ENCODE data around the gene COPS8.

Gene COPS8

DNA sequence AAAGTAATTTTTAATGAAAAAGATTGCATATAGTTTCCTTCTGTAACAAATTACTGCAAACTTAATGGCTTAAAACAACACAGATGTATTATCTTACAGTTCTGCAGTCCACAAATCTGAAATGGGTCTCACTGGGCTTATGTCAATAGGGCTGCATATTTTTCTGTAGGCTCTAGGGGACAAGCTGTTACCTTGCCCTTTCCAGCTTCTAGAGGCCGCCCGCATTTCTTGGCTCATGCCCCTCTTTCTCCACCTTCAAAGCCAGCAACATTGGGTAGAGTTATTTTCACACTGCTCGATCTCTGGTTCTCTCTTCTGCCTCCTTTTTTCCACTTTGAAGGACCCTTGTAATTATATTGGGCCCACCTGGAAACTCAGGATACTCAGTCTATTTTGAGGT, 16.7 kb downstream of the COPS8 start:
- DNase-seq: no peak

DNA sequence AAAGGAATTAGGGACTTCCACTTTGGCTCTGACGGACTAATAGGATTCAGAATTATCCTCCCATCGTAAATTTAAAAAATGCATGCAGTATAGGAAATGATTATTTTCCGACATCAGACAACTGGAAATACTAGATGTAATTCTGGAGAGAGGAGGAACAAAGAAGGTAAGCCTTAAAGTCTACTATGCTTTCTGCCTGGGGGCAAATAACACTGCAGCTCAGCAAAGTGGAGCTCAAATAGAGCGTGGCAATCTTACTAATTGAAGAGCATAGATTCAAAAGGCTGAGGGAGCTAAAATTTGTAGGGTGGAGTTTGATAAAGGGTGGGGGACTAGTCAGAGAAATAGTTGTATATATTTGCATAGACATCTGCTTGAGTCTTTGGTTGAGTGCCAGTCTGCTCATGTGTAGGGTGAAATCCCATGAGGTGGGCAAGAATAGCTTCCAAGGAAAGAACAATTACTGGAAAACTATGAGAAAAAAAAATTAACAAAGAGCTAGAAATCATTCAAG, 23.8 kb downstream of the COPS8 start:
- no peak for DNase-seq

- no peak for DNase-seq
These were observed 27.5 kb downstream of the COPS8 start for GRCh38 chr2:237113026-237113795.

DNA sequence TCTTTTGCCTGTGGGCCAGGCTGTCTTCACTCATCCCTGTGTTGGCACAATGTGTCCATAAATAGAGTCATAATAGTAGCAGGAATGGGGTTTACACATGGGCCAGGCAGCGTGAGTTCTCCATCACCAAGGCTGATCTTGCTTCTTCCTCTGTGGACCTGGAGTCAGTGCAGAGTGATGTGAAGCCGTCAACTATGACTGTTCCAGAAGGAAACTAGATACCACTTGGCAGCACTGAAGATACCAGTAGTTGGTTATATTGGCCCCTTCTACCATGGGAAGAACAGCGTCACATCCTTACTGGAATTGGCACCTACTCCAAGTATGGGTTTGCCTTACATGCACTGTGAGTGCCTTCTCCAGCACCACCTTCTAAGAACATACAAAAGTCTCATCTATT, 30.2 kb downstream of the COPS8 start:
- no peak for DNase-seq

DNA sequence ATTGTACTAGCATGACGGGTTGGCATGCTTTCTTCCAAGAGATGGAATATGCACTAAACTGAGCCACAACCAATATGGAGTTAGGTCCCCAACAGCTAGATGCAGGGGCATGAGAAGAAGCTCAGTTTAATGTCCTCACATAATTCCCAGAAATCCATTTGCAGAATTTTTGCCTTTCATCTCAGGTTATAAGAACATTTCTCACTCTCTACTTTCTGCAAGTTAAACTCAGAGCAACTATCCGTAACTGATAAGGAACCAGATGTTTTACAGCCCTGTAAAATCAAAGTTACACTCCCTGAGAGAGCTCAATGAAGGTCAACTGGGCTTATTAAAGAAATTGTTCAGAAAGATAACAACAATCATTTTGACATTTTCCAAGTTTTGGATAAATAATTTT, 30.7 kb downstream of the COPS8 start:
- DNase-seq: no peak

GRCh38 chr2:237118025-237118424, 32.3 kb downstream of the COPS8 start:
- no peak for DNase-seq

DNA sequence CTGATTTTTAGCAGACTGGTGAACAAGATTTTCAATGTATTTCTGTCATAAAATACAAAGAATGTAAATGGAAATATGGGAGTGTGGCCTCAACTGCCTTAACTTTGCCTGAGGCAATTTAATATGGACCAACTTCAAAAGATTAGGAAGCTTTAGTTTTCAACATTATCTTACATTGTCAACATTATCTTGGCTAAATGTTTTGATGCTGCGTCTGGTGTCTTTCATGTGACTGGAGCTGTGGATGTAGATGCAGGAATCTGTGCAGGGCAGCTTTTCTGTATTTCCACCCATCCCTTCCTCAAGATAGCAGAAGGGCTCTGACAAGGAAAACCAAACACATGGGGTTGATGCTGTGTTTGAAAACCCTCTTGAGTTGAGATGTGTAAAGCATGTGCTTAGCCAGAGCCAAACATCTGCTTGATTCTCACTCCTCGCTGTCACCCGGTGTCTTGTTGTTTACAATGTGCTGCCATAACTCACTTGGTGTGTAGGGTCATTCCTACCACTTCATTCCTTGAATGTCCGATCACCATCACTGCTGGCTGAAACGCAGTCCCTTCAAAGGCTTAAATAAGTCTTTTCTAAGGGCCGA, 33.0 kb downstream of the COPS8 start:
- no peak for DNase-seq

- no peak for DNase-seq
These were observed 35.2 kb downstream of the COPS8 start for GRCh38 chr2:237120916-237121315.

DNA sequence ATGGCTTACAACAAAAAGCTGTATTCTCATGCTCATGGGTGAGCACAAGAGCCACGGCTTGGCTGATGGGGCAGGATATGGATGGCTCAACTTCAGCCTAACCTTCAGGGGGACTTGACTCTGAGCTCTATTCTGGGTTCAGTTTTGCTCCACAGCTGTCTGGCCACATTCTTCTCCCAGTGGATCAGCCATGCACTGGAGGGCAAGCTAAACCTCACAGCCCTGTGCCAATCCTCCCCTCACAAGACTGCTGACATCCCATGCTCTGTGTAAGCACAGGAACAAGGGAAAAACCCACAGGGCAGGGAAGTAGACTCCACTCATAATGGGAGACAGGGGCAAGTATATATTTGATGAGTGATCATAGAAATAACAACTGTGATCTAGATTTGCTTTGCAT, 35.6 kb downstream of the COPS8 start:
- DNase-seq: no peak

DNA sequence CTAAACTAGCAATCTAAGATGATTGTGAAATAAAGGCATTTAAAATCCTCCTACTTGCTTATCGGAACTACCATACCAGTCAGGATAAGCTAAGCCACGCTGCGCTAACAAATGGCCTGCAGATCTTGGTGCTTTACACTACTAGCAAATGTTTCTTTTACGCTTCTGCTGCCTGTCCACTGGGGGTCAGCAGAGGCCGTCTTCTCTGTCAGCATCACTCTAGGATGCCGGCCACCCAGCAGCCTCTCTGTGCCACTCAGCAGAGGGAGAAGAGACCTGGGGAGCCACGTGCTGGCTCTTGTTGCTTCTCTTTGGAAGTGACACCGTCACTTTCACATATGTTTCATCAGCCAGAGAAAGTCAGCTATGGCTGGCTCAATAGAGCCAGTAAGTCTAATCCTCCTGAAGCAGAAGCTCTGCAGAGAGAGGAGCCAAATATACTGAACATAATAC, 36.6 kb downstream of the COPS8 start:
- no peak for DNase-seq

DNA sequence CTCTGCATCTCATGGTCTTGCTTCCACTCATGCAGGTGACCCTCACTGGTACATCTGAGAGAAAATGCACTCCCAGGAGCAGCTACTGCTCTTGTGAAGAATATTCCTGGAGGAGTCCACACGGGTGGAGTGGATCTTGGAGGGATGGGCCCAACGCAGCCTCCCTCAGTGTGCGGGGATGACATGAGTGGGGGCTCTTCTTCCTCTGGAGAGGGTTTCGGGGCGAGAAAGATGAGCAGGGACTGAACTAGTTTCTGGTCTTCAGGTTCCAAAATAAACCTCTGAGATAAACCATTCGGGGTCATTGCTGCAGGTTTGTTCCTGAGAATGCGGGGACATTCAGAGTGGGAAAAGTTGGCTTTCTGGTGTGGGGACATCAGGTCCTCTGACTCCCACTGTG, 39.1 kb downstream of the COPS8 start:
- DNase-seq: no peak

GRCh38 chr2:237125967-237126366, 40.3 kb downstream of the COPS8 start:
- DNase-seq: no peak

DNA sequence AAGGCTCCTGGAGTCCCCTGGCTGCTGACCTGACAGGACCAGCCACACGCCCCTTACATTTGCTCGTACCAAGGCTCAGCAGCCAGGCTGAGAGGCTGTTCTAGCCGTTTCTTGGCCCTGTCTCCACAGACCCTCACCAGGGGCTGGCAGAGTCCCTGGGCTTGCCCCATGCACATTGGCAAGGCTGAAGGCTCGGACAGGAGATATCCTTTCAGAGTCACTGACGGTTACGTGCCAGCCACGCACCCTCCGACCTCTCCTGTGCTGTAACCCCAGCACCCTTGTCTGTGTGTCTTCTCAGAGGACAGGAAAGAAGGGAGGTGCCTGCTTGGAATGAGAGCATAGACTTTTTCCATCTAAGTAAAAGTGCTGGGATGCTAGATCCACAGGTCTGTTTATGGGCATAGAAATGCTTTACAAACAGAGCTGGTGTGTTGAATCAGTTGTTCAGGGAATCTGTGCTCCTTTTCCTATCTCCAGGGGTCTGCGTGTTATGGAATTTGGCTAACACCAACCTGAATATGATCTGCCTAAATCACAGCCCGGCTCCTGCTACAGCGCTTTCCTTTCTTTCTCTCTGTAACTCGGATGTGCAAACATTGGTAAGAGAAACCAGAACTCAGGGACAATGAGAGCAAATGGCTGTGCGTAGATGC, 41.0 kb downstream of the COPS8 start:
- DNase-seq: no peak

GRCh38 chr2:237128026-237128703, 42.5 kb downstream of the COPS8 start:
- DNase-seq: no peak

- DNase-seq: no peak
These were observed 43.3 kb downstream of the COPS8 start for GRCh38 chr2:237128845-237129592.

DNA sequence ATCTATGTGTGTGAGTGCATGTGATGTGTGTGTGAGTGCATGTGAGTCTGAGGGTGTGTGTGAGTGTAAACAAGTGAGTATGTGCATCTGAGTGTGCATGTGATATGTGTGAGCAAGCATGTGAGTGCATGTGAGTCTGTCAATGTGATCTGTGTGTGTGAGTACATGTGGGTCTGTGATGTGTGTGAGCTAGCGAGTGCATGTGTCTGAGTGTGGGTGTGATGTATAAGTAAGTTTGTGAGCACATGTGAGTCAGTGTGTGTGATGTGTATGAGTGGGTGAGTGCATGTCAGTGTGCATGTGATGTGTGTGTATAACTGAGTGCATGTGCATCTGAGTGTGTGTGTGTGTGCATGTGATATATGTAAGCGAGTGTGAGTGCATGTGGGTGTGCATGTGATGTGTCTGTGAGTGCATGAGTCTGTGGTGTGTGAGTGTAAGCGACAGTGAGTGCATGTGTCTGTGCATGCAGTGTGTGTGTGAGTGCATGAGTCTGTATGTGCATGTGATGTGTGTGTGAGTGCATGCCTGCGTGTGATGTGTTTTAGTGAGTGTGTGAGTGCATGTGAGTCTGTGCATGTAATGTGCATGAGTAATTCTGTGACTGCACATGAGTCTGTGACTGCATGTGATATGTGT, 44.1 kb downstream of the COPS8 start:
- no peak for DNase-seq

DNA sequence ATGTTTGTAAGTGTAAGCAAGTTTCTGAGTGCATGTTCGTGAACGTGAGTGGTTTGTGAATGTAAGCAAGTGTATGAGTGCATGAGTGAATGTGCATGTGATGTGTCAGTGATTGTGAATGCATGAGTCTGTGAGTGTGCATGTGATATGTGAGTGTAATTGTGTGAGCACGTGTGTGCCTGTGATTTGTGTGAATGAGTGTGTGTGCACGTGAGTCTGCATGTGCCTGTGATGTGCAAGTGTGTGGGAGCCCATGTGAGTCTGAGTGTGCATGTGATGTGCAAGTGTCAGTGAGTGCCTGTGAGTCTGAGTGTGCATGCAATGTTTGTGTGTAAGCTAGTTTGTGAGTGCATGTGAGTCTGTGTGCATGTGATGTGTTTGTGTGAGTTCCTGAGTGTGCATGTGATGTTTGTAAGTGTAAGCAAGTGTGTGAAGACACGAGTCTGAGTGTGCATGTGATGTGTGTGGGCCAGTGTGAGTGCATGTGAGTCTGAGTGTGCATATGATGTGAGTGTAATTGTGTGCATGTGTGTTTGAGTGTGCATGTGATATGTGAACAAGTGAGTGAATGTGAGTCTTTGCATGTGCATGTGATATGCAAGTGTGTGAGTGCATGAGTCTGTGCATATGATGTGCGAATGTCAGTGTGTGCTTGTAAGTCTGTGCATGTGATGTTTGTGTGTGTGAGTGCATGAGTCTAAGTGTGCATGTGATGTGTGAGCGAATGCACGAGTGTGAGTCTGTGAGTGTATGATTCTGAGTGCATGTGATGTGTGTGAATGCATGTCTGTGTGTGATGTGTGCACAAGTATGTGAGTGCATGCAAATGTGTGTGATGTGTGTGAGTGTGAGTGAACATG, 45.1 kb downstream of the COPS8 start:
- no peak for DNase-seq

DNA sequence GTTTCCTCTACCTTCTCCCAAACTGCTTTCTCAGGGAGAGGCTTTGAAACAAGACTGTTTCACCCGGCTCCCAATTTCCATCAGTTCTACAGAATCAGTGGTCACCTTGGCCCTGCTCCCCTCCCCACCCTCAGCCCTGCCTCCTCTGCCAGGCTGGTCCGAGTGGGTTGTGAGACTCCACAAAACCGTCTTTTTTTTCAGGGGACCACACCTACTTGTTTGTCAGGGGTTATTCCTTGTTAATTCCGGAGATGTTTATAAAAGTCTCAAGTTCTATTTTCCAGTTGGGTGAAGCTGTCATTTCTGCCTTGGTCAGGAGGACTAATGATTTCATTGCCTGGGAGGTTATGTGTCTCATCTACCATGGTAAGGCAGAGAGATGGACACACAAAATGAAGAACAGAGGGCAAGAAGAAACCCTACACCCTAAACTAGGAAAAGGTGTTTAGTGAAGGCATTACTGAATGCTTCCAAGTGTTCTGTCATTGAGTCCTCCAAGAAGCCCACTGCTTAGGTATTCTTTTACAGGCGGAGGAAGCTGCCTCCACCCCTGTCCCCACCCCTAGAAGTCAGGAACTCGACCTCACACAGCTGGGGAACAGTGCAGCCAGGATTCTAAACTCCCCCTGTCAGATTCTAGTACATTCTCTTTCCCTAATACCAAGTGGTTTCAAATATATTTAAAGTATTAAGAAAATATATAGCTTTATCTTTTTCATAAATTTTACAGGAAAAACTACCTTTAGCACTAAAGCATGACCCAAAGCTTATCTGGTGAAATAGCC, 46.3 kb downstream of the COPS8 start:
- DNase-seq: no peak

- DNase-seq: no peak
These were observed 47.1 kb downstream of the COPS8 start for GRCh38 chr2:237132799-237133198.

Data from NCI-H2081 treated with DMSO at 0.1 percent for 48 hours (cell line).